HG03378 (cell line): Measurements from ENCODE around the gene MMD.
"Not testable (repeated sequence)": the region's sequence is repeated elsewhere in the genome, so short reads cannot be mapped to it uniquely, and the experiment has no call there.

ENCODE experiments used
- ATAC-seq: cut with Tn5 transposase; IDR thresholded peaks from one replicate; pipeline ENCODE4 v1.9.1; 2021; ENCODE audit warnings: mild to moderate bottlenecking, moderate library complexity; ENCODE audit not compliant: unreplicated experiment

Gene MMD

DNA sequence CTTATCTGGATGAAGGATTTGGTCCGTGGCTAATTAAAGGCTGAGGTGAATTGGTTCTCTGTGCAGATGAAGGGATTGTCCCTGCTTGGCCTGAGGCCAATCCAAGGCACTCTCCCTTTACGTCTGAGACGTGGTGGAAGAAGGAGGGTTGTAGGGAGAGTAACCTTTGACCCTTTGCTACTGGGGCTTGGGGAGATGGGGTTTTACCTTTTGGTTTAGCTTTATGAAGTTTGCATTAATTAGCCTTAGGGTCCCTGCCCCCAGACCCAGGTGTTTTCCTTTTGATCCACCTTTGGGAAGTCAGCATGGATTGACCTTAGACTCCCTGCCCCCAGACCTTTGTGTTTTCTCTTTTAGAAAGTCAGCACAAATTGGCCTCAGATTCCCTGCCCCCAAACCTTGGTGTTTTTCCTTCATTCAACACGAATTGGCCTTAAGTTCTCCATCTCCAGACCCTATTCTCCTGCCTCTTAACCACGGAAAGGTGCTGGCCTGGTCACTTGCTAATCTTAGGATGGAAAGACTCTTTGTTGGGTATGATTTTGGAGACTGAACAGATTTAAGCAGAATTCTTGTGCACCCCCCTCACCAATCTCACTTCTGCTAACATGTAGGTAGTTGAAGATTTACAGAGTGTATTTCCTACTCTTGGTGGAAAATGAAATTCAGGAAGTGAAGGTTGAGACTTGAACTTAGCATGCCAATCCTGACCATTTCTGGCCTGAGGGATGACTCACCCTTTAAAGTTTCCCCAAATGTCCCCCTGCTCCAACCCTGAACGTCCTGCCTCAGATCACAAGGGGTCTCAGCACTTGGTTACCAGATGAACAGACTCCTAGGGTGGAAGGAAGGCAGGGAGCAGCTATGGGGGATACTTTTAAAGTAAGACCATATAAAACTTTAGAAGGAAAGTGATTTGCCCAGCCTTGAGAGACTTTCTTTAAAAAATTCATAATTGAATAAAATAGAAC lies 23.1 kb upstream of the MMD start:
- peak; percentile 80 for ATAC-seq

DNA sequence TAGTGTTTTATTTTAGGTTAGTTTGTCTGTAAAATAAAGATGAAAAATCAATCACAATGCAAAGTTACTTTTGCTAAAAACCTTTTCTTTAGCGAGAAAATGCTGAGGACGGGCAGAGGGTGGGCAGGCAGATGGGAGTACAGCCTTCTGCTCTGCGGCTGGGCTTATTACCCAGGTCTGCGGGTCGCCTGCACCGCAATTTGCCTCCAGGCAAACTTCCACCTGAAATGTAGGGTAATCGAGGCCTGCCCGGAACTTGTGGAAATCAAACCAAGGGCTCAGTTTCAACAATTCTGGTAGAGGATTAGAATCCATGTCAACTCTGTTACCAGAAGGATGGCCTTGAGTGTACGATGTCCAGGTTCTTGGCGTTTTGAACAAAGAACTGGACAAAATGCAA lies 22.3 kb upstream of the MMD start:
- no peak for ATAC-seq

DNA sequence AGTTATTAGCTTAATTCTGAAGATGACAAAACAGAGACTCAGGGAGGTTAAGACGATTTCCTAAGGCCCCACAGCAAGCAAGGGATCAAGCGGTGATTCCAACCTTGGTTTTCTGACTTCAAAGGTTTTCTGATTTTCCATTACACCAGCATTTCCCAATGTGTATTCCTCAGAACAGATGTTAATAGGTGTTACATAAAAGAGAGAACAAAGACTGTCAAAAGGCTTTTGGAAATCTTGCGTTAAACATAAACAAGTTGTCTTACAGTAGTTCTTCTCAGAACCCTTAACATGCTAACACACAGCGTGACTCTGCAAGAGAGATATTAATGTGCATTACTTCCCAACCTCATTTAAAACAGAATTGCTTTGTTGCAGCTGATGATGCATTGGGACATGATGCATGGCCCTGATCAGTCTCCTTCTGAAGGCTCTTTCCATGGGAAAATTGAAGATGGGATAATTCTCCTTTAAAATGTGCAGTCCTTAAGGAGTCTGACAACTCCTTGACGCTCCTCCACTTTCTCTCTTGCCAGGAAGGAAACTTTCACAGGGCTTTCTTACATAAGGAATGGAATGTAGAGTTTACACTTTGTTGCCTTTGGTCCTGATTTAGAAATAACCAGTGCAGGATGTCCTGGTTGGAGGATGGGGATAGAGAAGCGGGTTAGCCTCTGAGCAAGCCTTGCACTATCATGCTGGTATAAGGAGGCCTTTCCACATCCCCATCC lies 21.5 kb upstream of the MMD start:
- ATAC-seq, result no peak

DNA sequence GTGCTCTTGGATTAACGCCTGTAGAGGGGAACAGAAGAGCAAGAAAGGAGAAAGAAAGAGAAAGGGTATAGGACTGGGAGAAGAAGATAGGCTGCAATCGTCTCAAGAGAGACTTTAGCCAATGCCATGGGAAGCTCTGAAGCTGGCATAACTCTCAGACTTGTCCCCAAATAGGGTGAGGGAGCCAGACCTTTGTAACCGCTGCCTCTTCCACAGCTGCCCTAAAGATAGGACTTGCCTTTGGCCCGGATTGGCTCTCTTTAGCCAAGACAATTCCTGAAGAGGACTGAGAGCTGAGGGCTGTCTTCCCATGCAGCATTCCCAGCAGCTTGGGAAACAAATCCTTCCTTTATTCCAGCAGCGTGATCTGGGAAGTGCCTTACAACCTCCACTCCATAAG lies 20.8 kb upstream of the MMD start:
- no peak for ATAC-seq

DNA sequence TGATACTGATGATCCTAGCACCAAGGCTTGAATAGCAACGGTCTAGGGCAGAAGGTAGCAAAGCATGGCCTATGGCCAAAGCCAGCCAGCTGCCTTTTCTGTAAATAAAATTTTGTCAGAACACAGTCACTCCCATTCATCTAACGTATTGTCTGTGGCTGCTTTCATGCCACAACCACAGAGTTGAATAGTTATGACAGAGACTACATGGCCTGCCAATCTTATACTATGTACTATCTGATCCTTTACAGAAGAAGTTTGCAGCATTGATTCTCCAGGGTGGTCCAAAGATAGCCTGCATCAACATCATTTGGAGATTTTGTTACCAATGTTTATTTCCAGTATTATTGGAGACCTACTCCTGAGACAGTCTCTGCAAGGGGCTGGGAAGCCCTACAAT lies 19.9 kb upstream of the MMD start:
- no peak for ATAC-seq

DNA sequence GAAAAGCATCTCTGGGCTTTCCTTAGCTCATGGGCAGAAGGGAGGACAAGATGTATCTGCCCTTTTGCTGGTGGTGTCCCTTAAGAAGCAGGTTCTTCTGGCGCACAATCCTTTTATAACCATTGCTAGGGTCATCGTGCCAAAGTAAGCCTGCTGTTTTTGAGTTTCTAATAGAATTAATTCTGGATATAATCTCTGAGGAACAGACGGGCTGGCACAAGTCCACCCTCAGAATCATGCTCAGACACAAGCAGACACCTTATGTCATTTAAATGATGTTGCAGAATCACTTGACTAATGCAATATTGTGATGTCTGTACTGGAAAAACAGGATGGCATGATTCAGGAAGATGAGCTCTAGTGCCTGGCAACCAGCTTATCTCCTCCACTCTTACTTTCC lies 18.8 kb upstream of the MMD start:
- ATAC-seq, result no peak

DNA sequence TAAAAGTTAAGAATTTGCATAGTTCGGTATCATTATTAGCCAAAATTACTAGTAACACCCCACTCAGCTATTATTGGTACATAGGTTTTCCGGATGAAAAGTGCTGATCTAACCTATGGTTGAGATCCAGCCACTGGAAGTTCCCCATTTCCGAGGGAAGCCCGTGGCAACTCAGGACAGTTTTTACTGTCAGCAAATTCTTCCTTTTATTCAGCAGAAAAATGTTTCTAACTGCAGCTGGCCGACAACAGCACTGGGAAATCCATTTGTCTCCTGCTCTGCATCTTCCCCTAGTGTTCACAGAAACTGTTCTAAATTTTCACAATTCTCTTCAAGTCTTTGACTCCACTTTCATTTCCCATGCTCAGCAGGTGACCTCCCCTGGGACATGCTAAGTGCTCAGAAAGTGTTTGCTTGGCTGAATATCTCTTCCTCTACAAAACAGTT lies 15.5 kb upstream of the MMD start:
- ATAC-seq, result peak; percentile 71

DNA sequence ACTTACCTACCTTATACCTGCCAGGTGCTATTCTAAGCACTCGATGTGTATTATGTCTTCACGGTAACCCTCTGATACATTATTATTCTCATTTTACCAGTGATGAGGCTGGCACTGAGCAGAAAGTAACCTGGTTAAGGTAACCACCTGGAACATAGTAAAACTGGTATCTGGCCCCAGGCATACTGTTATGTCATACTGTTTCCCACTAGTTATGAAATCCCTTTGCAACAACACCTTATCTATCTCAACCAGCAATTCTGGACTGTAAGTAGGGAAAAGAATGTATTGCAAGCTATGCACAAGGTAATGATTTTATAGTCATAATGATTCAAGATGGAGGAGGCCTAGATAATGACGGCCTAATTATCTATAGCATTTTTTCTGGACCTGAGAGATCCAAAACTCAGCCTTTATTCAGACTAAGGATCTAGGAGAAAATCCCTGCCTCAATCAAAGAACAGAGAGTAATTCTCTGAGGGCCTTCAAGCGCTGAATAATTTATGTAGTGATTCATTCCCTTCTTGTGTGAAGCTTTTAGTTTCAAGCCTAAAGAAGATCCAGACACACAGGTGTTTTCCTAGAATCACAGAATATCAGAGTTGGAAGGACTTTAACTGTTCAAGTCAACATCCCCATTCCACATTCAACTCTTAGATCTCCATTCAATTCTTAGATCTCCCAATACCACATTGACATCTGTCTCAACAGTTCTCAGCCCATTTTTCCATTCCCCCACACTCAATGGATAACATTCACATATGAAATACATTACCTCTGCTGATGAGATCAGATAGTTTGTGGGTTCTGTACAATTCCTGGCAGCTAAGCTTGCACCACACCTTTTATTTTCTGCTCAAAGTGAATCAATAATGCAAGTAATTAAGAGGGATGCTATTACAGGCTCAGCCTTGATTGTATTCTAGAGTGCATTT lies 14.9 kb upstream of the MMD start:
- ATAC-seq, result no peak

DNA sequence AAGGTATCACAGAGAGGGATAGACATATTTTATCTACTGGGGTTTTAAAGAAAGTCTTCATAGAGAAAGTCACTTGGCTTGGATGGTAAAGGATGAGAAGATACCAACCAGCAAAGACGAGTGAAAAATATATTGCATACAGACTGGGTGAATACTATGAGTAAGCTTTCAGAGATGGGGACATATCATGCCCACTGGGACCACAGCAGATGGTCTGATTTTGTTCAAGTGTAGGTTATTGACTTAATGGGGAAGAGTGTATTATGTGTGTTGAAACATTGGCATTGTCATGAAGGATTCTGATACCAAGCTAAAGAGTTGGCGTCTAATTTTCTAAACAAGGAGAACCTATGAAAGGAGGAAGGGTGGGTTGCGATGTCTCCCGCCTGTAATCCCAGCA lies 13.8 kb upstream of the MMD start:
- ATAC-seq, result no peak

DNA sequence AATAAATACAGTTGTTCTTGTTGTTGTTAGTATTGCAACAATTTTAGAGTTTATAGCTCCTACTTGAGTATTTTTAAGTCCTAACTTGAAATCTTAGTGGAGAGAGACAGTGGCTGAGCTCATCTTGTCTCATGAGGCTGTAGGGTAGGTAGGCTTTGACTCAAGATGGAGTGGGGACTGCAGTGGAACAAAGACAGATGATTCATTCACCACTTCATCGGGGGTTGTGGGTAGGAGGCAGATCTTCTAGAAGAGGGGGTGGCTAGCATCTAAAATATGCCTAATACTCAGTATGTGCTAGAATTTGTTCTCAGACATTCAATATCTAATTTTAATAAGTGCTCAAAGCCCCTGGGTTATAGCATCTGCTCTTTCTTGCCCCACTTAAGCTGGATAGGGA lies 13.1 kb upstream of the MMD start:
- ATAC-seq, result no peak

DNA sequence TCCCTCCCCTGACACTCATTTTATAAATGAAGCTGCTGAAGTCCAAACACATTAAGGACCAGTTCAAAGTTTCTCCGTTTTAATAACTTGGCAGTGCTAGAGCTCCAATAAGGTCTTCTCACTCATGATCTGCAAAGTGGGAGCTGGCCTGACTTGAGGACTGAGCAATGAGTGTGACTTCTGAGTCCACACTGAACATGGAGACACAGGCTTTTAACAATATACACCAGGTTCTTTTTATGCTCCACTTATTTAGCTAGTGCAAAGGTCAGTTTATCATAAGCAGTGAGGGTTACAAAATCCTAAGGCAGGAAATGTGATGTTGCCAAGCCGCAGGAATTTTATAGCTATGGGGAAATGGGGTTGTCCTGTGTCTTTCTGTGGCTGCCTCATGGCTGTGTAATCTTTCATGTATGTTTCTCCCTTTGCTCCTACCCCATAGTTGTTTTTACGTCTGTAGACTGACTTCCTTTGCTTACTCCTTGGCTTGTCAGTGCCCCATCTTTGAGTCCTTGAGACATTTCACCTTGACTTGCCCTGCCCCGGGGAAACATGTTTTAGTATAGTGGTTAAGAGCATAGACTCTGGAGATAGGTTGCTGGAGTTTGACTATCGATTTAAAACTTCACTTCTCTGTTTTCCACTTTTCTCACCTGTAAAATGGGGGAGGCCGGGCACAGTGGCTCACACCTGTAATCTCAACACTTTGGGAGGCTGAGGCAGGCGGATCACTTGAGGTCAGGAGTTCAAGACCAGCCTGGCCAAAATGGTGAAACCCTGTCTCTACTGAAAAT lies 12.2 kb upstream of the MMD start:
- ATAC-seq, result no peak

DNA sequence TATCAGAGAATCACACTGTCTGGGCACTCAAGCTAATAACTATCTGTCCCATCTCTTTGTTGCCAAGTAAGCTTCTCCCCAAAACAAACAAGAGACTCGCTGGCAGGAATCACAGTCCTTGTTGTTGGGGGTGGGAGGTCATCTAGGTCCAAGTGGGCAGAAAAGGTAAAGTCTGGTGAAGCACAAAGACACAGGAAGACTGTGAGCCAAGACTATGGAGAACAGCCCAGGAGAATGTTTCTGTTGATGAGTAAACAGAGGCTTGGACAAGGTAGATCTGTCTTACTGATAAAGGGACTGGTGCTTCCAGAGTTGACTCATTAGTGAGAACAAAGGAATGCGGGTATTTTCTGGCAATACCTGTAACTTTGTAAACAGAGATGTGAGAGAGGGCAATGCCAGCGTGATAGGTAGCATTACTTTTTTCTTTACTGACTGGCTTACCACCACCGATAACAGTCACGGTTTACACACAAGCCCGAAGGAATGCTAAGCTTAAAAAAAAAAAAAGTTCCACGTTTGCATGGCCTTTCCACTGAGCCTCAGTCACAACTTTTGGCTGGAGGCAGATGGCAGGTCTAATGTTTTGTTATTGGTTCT lies 11.5 kb upstream of the MMD start:
- ATAC-seq, result no peak

DNA sequence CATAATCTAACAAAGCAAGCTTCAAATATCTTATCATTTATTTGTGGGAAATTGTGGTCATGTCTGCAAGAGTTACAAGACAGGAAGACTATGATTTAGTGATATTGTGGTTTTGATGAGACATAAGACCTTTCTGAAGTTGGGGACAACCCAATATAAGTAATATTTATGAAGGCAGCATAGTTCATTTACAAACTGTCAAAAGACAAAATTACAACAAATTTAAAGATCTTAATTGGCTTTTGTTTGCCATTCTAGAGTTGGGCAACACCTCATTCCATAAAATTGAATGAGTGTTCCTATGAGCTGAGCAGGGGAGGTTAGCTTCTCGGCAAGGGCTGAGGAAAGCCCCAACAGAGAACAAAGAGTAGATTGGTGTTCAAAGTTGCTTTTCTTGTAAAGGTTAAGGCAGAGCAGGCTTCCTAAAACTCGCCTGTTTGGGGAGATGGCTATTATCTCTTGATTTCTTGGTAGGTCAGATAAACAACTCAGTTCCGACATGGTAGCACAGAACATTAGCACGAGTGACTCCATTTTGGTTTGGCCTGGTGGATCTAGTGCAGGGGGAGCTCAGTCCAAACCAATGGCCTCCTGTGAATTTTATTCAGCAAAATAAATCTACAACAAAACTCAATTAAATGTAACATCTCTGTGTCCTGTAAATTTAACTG lies 10.9 kb upstream of the MMD start:
- no peak for ATAC-seq

DNA sequence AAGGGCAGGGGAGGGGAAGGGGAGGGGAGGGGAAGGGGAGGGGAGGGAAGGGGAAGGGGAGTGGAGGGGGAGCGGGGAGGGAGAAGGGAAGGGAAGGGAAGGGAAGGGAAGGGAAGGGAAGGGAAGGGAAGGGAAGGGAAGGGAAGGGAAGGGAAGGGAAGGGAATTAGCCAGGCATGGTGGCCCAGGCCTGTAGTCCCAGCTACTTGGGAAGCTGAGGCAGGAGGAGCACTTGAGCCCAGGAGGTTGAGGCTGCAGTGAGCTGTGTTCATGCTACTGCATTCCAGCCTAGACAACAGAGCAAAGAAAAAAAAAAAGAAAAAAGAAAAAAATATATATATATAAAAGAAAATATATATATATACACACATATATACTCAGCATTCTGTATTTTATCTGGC lies 10.3 kb upstream of the MMD start:
- not testable (repeated sequence) for ATAC-seq

DNA sequence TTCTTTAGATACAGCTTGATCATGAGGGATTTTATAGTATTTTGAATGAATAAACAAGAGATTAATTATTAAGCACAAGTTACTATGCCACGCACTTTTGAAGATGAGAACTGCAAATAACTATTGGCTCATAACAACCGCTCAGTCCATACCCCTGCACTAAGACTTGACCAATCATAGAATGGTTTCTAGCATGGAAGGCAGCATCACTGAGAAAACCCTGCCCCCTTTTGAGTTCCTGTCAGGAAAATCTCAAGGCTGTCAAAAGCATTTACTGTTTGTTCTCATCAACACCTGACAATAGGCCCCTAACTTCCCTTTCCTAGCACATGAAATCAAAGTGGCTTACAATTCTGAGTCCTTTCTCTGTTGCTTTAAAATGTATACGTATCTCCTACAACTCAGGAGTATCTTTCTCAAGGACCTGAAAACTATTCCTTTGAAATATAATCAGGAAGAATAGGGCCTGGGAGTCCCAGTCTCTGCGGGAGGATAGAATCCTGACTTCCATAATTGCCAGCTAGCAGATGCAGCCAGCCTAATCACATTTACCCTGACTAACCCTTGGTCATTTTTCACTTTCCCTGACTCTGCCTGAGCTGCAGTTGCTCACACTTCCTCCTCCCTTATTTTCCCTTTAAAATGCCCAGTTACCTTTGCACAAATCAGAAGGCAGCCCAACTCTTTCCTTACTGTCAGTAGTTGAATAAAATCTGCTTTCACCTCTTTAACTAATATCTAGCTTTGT lies 9.1 kb upstream of the MMD start:
- ATAC-seq, result no peak

DNA sequence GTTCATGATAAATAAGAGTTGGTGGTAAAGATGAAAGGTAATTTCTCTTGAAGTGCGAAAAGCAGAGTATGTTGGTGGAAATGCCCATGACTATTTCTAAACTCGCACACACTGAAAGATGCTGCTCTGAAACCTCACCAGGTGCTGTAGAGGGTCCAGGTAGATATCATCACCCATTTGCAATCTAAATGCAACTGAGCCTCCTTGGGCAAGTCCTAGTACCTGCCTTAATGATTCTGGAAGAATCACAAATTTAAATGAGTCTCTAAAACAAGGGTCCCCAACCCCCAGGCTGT lies 5.9 kb upstream of the MMD start:
- peak; percentile 18 for ATAC-seq

DNA sequence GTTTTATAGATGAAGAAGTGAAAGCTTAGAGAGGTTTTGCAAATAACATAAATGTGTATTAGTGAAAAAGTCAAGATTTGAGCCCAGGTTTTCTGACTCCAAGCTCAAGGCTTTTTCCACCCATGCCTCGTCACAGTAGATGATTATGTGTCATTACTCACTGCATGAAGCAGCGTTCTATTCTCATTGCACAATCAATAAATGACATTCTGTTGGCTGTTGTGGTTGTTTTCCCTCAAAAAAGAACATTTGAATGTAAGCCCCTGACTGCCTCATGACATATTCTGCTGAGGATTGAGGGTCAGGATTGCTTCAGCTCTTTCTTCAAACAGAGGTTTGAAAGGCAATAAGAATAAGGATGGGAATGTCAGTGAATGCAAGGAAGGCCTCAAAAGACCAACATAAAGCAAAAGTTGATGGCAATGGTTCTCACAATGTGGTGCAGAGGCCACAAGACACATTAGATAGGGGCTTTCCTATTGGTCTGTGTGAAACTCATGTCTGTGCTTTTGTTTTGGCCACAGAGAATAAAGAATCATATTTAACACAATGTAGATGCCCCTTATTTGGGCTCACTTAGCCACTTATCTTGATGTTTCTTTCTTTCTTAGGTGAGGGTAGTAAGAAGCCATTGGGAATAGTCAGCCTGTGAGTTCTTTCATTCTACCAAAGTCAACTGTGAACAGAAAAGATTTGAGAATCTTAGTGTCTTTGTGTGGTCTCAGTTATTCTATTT lies 5.4 kb upstream of the MMD start:
- ATAC-seq, result peak; percentile 55

DNA sequence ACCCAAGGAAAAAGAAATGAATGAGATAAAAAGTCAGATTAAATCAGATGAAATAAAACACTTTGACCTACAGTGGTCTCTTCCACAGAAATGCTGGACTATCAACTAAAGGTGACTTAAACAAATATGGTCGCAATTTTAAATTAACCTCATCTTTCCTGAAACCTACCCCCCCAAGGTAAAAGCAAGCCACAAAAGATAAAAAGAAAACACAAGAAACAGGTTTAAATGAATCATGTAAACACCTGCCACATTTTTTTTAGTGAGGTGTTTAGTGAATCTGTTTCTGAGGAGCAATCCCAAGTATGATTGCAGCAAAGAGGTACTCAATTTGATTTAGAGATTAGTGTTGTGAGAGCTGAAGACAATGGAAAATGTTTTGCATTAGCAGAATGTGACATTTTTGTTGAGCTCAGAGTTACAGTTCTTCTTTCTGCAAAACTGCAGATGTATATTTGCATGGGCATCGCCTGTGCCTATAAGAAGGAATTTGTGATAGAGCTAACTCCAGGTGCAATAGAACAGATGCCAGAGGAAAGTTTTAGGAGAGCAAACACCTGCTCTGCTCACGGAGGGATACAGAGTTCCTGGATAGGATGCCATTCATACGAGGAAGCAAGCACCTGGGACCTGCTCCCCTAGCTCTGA lies 3.4 kb upstream of the MMD start:
- ATAC-seq, result no peak
